AG09309 (cell line): ENCODE measurements around the gene MUCL3.

ENCODE experiments used
- DNase-seq: peaks from one replicate; pipeline ENCODE4 v3.0.0-alpha.2; 2010; ENCODE audit warnings: low read depth
- H3K4me3 ChIP-seq: 2 replicates; pipeline ENCODE4 v1.5.1; 2011; ENCODE audit warnings: mild to moderate bottlenecking, low read depth, low read length, moderate library complexity; ENCODE audit not compliant: control insufficient read depth
- CTCF ChIP-seq: IDR thresholded peaks from 2 replicates; pipeline ENCODE4 v1.5.1; 2011; ENCODE audit warnings: mild to moderate bottlenecking, low read depth, low read length, inconsistent platforms; ENCODE audit not compliant: insufficient read depth, control insufficient read depth; ENCODE audit errors: missing control alignments

MUCL3 gene

GRCh38 chr6:30940361-30940986, at the start of gene MUCL3:
Gene MUCL3, plus strand, starts transcription at chr6:30940973. Its CDS starts 27 bp downstream, at chr6:30941000.
- no peak for DNase-seq
- no peak within 1 kb of the TSS for H3K4me3 ChIP-seq
- TF ChIP-seq CTCF, result no peak

- DNase-seq, result no peak
- no peak for TF ChIP-seq CTCF
These were observed 49.4 kb upstream of the MUCL3 start for GRCh38 chr6:30891450-30891723.

GRCh38 chr6:30891816-30892538, 48.8 kb upstream of the MUCL3 start:
- no peak for TF ChIP-seq CTCF
- DNase-seq, result no peak
- no peak overlapping the region for H3K4me3 ChIP-seq

More at GRCh38 chr6:30891450-30891723, 49.4 kb upstream of the MUCL3 start:
- H3K4me3 ChIP-seq, result no peak overlapping the region

GRCh38 chr6:30893001-30893591, 47.7 kb upstream of the MUCL3 start:
- no peak overlapping the region for H3K4me3 ChIP-seq
- DNase-seq, result no peak
- no peak for TF ChIP-seq CTCF

GRCh38 chr6:30893666-30894065, 47.1 kb upstream of the MUCL3 start:
- TF ChIP-seq CTCF, result no peak
- DNase-seq, result no peak

GRCh38 chr6:30894381-30894780, 46.4 kb upstream of the MUCL3 start:
- TF ChIP-seq CTCF, result no peak
- no peak overlapping the region for H3K4me3 ChIP-seq
- DNase-seq, result no peak

More at GRCh38 chr6:30893666-30894065, 47.1 kb upstream of the MUCL3 start:
- H3K4me3 ChIP-seq, result no peak overlapping the region
